HUES48 (cell line): ENCODE results near the gene BMPR1B.
"Not testable (repeated sequence)": the region's sequence is repeated elsewhere in the genome, so short reads cannot be mapped to it uniquely, and the experiment has no call there.

Experiments
- H3K27ac ChIP-seq: one replicate; pipeline ENCODE4 v1.7.0; 2013; ENCODE audit warnings: low read depth, low read length, inconsistent platforms
- H3K27me3 ChIP-seq: 2 replicates; pipeline ENCODE4 v1.6.1; 2013; ENCODE audit warnings: mild to moderate bottlenecking, low read length; ENCODE audit not compliant: control insufficient read depth, insufficient read depth
- H3K36me3 ChIP-seq: 2 replicates; pipeline ENCODE4 v1.6.1; 2013; ENCODE audit warnings: low read length; ENCODE audit not compliant: control insufficient read depth, insufficient read depth
- H3K4me1 ChIP-seq: 2 replicates; pipeline ENCODE4 v1.6.1; 2013; ENCODE audit warnings: mild to moderate bottlenecking, low read length; ENCODE audit not compliant: control insufficient read depth, insufficient read depth
- H3K4me3 ChIP-seq: 2 replicates; pipeline ENCODE4 v1.5.1; 2013; ENCODE audit warnings: mild to moderate bottlenecking, low read depth, low read length
- H3K9ac ChIP-seq: 2 replicates; pipeline ENCODE4 v1.6.1; 2013; ENCODE audit warnings: mild to moderate bottlenecking, low read depth, low read length, moderate library complexity
- H3K9me3 ChIP-seq: 2 replicates; pipeline ENCODE4 v1.6.1; 2013; ENCODE audit warnings: low read length; ENCODE audit not compliant: control insufficient read depth, insufficient read depth

Gene BMPR1B

DNA sequence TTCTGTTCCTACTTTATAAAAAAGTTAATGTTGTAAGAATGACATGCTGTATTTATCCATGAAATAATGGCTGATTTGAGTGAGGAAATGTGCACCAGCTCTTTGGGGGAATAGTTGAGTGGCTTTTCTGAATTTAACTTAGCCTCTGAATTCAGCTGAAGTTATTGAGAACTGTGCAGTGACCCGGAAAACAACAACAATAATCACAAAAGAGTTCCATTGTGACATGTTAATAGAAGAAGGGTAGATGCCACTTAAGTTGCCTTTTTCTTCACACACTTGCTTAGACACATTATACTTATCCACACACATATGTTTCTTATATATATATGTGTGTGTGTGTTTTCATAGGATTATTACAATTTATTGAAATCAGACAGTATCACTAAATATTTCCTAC lies 301.2 kb downstream of the BMPR1B start:
- Histone ChIP-seq H3K4me3 (no peak overlapping the region), H3K36me3 (no peaks in the 10 kb centered on the region), H3K9ac (no peak overlapping the region), H3K27ac (no peak overlapping the region), H3K9me3 (no peaks in the 10 kb centered on the region), H3K27me3 (no peaks in the 10 kb centered on the region), H3K4me1 (peaks cover 5% of the 10 kb centered on the region)

DNA sequence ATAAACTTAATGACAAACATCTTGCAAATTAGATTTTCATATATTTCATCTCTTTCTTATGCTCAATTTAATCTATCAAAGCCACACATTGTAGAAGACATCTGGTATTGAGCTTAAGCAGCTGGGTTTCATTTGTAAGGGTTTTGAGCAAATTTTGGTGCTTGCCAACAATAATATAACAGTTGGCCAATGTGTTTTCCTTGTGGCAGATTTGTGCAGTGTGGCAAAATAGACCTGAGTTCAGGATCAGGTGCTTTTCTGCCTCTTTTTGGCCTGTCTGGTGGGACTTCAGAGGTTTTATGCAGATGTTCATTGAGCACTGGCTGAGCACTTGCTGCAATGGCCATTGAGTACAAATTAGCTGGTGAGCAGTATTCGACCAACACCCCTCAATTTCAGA lies 301.9 kb downstream of the BMPR1B start:
- Histone ChIP-seq H3K36me3 (no peaks in the 10 kb centered on the region), H3K27me3 (no peaks in the 10 kb centered on the region), H3K27ac (no peak overlapping the region), H3K9me3 (0 out of 2 replicates have a peak, but pooled peaks cover 3% of the 10 kb centered on the region), H3K4me3 (no peak overlapping the region), H3K9ac (no peak overlapping the region), H3K4me1 (peaks cover 5% of the 10 kb centered on the region)

DNA sequence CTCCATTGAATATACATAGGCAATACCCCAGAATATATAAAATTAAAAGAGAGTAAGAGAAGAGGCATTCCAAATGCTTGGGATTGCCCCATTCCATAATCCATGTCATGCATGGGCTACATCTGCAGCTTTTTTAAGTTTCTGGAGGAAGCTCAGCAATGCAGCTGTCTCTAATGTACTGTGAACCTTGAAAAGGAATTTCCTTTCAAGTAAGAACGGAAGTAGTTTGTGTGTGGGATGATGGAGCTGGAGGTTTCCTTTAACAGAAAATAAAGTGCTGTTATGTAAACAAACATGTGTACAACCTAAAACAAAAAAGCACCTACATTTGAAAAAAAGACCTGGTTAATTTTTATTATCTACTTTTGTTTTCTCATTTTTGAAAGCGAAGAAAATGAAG lies 303.5 kb downstream of the BMPR1B start:
- no peaks in the 10 kb centered on the region for H3K27me3 ChIP-seq
- H3K36me3 ChIP-seq: no peaks in the 10 kb centered on the region
- H3K27ac ChIP-seq: no peak overlapping the region
- no peak overlapping the region for H3K4me3 ChIP-seq
- peaks cover 5% of the 10 kb centered on the region for H3K4me1 ChIP-seq
- H3K9me3 ChIP-seq: 0 out of 2 replicates have a peak, but pooled peaks cover 3% of the 10 kb centered on the region
- no peak overlapping the region for H3K9ac ChIP-seq

DNA sequence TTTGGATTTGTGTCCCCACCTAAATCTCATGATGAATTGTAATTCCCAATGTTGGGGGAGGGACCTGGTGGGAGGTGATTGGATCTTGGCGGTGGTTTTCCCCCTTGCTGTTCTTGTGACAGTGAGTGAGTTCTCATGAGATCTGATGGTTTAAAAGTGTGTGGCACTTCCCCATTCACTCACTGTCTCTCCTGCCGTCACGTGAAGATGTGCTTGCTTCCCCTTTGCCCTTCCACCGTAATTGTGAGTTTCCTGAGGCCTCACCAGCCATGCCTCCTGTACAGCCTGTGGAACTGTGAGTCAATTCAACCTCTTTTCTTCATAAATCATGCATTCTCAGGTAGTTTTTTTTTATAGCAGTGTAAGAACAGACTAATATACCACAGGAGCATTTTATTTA lies 304.0 kb downstream of the BMPR1B start:
- H3K36me3 ChIP-seq, H3K27me3 ChIP-seq, H3K9me3 ChIP-seq, H3K9ac ChIP-seq, H3K27ac ChIP-seq, H3K4me3 ChIP-seq, H3K4me1 ChIP-seq: not testable (repeated sequence)

- Histone ChIP-seq H3K27ac (no peak overlapping the region), H3K9me3 (0 out of 2 replicates have a peak, but pooled peaks cover 3% of the 10 kb centered on the region), H3K9ac (no peak overlapping the region), H3K36me3 (no peaks in the 10 kb centered on the region), H3K4me3 (no peak overlapping the region), H3K4me1 (peaks cover 5% of the 10 kb centered on the region), H3K27me3 (no peaks in the 10 kb centered on the region)
These were observed 308.3 kb downstream of the BMPR1B start for GRCh38 chr4:95066050-95066449.

DNA sequence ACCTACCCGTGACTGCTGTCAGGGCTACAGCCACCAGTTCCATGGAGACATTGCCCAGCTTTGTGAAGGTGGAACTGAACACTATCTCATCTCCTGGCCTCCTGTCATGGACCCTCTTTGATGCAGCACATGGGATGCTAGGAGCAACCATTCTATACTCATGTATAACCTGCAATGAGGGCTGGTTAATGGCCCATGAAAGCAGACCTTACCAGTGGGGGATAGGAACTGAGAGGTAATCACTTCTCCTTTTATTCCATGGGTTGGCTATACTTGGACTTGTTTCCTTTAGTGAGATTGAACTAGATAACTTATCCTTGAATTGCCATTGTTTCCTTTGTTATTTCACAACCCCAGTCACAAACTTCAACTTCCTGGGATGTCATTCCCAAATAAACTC lies 310.6 kb downstream of the BMPR1B start:
- H3K27ac ChIP-seq: no peak overlapping the region
- no peak overlapping the region for H3K4me3 ChIP-seq
- H3K4me1 ChIP-seq: peaks cover 1% of the 10 kb centered on the region
- H3K27me3 ChIP-seq: no peaks in the 10 kb centered on the region
- 0 out of 2 replicates have a peak, but pooled peaks cover 3% of the 10 kb centered on the region for H3K9me3 ChIP-seq
- H3K36me3 ChIP-seq: no peaks in the 10 kb centered on the region
- no peak overlapping the region for H3K9ac ChIP-seq

DNA sequence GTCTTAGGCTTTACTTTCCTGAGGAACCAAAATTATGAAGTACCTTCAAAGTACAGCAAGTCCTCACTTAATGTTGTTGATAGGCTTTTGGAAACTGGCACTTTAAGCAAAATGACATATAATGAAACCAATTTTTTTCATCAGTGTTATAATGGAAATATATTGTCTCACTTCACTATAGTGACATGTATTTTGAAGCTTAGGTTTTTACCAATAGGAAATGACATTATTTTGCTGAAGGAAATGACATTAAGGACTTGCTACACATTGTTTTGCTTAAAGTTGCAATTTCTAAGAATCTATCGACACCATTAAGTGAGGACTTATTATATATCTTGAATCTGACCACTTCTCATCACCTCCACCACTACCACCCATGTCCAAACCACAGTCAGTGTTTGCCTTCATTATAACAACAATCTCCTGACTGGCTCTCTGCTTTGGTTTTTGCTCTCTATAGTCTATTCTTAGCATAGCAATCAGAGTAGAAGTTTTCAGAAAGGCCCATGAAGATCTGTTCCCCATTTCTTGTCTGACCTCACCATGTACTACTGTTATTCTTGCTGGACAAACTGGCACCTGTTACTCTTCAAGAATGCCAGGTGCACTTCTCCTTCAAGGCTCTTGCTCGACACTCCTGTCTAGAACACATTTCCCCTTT lies 311.2 kb downstream of the BMPR1B start:
- peaks cover 7% of the 10 kb centered on the region for H3K4me1 ChIP-seq
- no peaks in the 10 kb centered on the region for H3K27me3 ChIP-seq
- H3K27ac ChIP-seq: no peak overlapping the region
- H3K9me3 ChIP-seq: 0 out of 2 replicates have a peak, but pooled peaks cover 3% of the 10 kb centered on the region
- no peak overlapping the region for H3K9ac ChIP-seq
- no peak overlapping the region for H3K4me3 ChIP-seq
- no peaks in the 10 kb centered on the region for H3K36me3 ChIP-seq

DNA sequence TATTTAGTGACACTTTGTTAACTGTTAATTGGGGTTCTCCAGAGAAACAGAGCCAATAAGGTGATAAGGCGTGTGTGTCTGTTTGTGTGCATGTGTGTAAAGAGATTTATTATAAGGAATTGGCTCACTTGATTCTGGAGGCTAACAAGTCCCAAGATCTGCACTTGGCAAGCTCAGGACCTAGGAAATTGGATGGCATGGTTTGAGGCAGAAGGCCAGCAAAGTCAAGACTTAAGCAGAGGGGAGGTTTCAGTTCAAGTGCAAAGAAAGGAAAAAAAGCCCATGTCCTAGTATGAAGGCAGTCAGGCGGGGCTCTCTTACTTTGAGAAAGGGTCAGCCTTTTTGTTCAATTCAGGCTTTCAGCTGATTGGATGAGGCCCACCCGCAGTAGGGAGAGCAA lies 314.1 kb downstream of the BMPR1B start:
- no peak overlapping the region for H3K9ac ChIP-seq
- no peak overlapping the region for H3K27ac ChIP-seq
- no peaks in the 10 kb centered on the region for H3K9me3 ChIP-seq
- no peak overlapping the region for H3K4me3 ChIP-seq
- peaks cover 13% of the 10 kb centered on the region for H3K4me1 ChIP-seq
- H3K27me3 ChIP-seq: no peaks in the 10 kb centered on the region
- H3K36me3 ChIP-seq: no peaks in the 10 kb centered on the region

- no peaks in the 10 kb centered on the region for H3K9me3 ChIP-seq
These were observed 315.9 kb downstream of the BMPR1B start for GRCh38 chr4:95073646-95074045.

DNA sequence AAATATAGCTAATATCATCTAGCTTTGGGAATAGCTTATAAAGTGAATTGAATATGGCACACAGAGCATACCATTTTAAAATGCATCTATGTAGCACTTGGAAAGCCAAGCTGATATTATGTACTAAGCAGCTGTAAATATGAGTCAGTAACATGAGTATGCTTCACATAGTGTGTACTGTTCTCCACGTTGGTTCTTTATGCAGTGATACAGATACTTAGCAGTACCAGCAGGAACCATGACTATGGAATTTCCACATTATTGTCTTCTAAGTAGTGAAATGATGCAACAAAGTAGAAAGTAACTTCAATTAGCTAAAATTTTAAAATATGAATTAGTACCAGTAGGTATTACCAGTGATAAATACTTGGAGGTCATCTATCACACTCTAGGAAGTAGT lies 320.1 kb downstream of the BMPR1B start:
- H3K9me3 ChIP-seq: no peaks in the 10 kb centered on the region
- no peaks in the 10 kb centered on the region for H3K36me3 ChIP-seq
- H3K4me1 ChIP-seq: peaks cover 13% of the 10 kb centered on the region
- H3K9ac ChIP-seq: no peak overlapping the region
- no peak overlapping the region for H3K4me3 ChIP-seq
- H3K27me3 ChIP-seq: no peaks in the 10 kb centered on the region
- H3K27ac ChIP-seq: no peak overlapping the region

More at GRCh38 chr4:95073646-95074045, 315.9 kb downstream of the BMPR1B start:
- no peak overlapping the region for H3K9ac ChIP-seq
- no peak overlapping the region for H3K4me3 ChIP-seq
- peaks cover 13% of the 10 kb centered on the region for H3K4me1 ChIP-seq
- no peaks in the 10 kb centered on the region for H3K27me3 ChIP-seq
- no peak overlapping the region for H3K27ac ChIP-seq
- H3K36me3 ChIP-seq: no peaks in the 10 kb centered on the region

GRCh38 chr4:95080969-95081368 lies 323.2 kb downstream of the BMPR1B start:
- Histone ChIP-seq H3K4me3 (no peak overlapping the region), H3K9ac (no peak overlapping the region), H3K27me3 (no peaks in the 10 kb centered on the region), H3K9me3 (no peaks in the 10 kb centered on the region), H3K36me3 (no peaks in the 10 kb centered on the region), H3K4me1 (no peaks in the 10 kb centered on the region), H3K27ac (no peak overlapping the region)
